Loucy (cell line): Measurements from ENCODE around the gene AGAP3.

ENCODE experiments used
- EZH2phosphoT487 ChIP-seq: fragments of 200-600 bp; IDR thresholded peaks from 2 replicates; pipeline ENCODE4 v1.6.1; 2018; ENCODE audit warnings: antibody characterized with exemption, mild to moderate bottlenecking, moderate library complexity, borderline replicate concordance
- TF ChIP-seq, protein P1 (sequence below): fragments of 200-600 bp; sonication (generic); conservative IDR thresholded peaks from 2 replicates; pipeline ENCODE4 v1.5.1; 2014; ENCODE audit warnings: mild to moderate bottlenecking, antibody characterized with exemption, low read length

DNA sequence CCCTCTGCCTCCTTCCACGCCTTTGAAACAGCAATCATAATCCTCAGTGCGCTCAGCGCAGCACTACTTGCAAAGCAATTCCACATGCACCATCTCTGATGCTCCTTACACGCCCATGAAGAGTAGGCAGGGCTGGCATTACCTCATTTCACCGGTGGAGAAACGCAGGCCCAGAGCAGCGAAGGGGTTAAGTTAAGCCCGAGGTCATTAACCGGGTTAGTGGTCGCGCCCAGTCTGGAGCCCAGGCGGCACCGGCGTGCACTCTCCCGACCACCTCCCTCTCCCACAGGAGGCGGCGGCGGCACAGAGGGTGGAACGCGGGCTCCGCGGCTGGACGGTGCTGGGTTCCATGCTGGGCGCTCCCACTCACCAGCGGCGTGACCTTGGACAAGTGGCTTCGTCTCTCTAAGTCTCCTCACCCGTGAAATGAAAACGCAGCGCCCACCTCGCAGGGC, 6.2 kb upstream of the AGAP3 start:
- TF ChIP-seq, protein P1, sequence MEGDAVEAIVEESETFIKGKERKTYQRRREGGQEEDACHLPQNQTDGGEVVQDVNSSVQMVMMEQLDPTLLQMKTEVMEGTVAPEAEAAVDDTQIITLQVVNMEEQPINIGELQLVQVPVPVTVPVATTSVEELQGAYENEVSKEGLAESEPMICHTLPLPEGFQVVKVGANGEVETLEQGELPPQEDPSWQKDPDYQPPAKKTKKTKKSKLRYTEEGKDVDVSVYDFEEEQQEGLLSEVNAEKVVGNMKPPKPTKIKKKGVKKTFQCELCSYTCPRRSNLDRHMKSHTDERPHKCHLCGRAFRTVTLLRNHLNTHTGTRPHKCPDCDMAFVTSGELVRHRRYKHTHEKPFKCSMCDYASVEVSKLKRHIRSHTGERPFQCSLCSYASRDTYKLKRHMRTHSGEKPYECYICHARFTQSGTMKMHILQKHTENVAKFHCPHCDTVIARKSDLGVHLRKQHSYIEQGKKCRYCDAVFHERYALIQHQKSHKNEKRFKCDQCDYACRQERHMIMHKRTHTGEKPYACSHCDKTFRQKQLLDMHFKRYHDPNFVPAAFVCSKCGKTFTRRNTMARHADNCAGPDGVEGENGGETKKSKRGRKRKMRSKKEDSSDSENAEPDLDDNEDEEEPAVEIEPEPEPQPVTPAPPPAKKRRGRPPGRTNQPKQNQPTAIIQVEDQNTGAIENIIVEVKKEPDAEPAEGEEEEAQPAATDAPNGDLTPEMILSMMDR = no peak
- TF ChIP-seq EZH2phosphoT487 = no peak
